HG03039 (cell line): ENCODE measurements around the gene IFFO2.

ENCODE experiments used
- ATAC-seq: cut with Tn5 transposase; IDR thresholded peaks from one replicate; pipeline ENCODE4 v1.9.1; 2021; ENCODE audit warnings: mild to moderate bottlenecking, moderate library complexity; ENCODE audit not compliant: unreplicated experiment

IFFO2 gene

DNA sequence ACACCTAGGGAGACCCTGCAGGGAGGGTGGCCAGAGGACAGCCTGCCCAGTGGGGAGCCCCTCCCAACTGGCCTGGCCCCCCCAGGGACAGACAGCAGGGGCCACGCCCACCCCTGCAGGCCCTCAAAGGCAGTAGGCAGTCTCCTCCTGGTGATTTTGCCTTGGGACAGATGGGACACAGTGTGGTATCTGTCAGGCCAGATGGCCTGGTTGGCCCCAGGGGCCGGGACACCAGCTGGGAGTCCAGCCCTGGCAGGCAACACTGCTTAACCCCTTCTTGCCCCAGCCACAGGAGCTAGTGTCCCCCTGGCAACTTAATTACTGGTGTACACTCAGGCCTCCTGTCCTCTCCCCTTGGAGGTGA is 17.8 kb downstream of the IFFO2 start:
- ATAC-seq: no peak

DNA sequence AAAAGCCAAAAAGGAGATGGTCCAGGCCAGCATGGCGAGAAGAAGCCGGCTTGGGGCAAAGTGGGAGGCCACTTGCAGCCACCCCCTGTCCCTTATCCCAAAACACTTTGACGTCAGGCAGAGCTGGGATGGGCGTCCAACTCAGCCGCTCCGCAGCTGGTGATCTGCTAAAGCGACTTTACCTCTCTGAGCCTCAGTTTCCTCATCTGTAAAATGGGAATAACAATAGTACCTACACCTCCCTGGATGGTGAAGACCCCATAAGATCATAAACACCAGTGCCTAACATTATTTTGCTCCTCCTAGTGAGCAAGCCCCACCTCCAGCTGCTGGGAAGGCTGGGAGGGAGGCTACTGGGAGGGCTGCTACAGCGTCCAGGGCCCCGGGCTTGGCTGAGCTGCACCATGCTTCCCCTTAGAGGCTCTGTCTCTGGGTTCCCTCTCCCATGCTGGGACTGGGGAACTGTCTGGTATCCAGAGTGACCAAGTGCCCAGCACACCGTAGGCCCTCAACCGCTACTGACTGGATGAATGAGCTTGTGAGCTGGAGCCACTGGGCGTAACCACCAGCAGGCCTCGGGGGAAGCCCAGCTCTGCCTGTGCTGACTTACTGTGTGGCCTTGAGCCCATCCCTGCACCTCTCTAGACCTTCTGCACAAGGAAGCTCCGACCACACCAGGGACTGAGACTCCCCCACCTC is 18.3 kb downstream of the IFFO2 start:
- no peak for ATAC-seq

DNA sequence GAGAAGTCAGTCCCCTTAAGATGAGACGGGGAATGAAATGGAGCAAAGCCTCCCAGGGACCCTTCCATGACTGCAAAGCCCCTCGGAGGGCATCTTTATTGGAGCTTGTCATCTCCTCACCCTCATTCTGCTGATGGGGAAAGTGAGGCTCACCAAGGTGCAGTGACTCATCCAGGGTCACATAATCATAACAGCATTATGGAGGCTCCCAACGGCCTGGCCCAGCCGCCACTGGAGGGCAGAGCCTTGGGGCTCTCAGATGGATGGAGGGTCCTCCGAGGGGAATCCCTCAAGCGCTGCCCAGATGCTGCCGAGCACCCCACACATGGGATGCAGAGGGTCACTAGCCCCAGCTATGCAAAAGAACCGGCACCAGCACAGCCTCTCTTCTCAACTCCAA is 18.9 kb downstream of the IFFO2 start:
- no peak for ATAC-seq

DNA sequence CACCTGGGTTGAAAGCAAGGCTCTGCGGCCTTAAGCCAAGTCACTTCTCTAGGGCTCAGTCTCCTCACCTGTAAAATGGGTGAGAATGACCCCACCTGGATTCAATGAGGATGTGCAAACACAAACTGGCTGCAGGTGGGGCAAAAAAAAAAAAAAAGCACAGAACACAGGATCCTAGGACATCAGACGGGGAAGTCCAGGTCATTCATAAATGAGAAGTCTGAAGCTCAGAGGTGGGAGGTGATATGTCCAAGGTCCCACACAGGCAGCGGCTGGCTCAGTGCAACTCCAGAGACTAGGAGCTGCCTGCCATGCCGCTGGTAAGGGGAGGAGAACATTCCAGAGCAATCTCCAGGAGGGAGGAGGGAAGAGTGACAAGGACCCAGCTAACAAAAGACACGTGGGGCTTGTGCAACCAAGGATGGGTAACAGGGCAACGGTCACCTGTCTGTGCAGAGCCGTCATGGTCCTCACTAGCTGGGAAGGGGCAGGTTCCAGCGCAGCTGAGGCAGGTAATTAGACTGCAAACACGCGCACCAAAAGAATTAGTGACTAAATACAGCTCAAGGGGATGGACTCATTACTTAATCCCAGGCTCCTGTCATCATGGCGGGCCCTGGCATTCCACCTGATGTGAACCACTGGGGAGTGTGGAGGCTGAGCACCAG is 19.5 kb downstream of the IFFO2 start:
- no peak for ATAC-seq

DNA sequence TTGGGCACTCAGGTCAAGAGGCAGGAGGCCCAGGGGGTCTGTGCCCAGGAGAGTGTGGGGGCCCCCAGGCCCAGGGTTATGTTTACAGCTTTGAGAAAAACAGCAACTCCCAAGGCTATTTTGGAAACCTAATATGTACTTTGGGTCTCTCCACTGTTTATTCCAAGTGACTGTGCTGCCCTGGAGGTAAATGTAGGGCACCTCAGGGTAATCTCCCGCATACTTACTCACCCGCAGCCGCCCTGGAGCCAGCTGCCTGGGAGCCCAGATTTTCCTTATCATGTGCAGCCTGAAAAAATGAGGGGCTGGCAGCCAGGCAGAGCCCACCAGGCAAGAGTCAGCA is 20.0 kb downstream of the IFFO2 start:
- no peak for ATAC-seq

DNA sequence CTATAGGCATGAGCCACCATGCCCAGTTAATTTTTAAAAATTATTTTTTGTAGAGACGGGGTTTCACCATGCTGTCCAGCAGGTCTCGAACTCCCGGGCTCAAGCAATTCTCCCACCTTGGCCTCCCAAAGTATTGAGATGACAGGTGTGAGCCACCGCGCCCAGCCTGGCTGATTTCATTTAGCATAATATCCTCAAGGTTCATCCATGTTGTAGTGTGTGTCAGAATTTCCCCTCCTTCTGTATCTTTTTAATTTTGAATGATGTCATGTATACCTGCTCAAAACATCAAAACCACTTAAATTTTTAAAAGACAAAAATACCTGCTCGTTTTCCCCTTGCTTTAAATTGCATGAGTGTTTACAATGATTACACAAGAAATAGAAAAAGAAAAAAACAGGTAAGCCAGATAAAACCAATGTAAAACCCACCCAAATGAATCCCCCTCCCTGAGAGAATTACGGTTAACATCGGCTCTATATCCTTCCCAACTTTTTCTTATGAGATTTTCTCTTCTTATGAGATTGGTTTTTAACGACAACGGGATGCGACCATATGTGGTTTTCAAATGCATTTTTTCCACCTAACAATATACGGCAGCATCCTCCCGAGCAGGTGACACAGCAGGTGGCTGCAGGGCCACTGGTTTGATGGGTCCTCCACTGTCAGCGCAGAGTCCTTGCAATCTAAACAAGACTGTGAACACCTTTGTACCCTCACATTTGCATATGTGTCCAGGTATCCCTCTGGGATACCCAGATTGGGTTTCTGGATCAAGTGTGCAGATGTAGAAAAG is 22.1 kb downstream of the IFFO2 start:
- no peak for ATAC-seq

DNA sequence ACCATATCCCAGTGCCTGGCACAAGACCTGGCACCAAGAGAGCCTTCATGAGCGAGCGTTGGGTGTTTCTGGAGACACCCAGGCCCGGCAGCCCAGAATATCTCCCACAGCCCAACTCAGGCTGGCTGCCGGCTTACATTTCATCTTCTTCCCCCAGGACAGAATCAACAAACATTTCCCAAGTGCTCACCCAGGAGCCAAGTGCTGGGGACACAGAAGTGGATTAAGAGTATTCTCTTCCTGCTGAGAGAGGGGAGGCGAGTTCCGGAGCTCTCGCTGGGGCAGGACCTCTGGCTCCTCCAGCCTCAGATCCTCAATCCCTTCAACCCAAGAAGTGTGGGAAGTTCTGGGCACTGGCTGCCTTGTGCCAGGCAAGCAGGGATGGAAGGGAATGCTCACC is 23.6 kb downstream of the IFFO2 start:
- no peak for ATAC-seq

DNA sequence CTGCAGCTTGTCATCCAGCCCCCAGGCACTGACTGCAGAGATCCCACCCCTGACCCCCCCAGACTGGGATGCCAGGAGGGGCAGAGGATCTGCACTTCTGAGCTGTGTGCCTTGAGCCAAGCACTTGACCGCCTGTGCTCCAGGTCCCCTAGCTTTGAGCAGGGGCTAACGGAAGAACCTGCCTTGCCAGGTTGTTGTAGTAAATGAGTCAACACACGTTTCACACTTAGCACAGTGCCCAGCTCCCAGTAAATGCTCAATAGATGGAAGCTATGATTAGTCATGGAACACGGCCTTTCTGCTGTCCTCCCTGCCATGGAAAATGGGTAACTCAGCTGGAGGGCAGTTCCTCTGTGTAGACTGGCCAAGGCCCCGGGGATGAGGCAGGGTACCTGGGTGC is 24.1 kb downstream of the IFFO2 start:
- no peak for ATAC-seq

DNA sequence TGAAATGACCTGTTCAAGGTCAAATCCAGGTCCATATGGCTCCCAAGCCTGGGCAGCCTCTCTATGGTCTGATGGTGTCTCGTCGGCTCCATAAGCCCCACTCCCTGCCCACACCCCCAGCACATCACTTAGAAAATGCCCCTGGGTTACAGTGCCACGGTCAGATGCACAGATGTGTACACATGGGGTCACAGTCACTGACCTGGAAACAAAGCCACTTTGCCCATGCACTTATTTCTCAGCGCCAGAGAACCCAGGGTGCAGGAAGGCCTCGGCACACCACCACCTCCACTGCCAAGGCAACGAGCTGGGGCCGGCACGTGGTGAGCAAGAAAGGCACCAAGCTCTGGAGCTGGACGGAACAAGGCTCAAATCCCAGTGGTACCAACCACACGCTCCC is 24.7 kb downstream of the IFFO2 start:
- ATAC-seq: no peak

DNA sequence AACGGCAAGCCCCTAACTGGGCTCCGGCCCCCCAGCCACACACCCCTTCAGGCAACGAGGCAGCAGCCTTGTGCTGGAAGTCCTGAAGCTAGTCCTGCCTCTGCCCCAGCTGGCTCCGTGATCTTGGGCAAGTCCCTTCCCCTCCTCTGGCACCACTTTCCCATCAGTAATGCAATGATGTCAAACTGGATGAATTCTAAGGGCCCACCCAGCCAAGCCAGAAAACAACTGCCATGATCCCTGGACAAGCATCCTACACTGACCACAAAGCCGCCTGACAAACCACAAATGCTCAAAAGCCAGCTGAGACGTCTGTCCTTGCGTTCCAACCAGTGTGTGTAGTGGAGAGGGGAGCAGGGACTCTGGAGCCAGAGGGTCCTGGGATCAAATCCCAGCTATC is 26.8 kb downstream of the IFFO2 start:
- ATAC-seq: no peak

DNA sequence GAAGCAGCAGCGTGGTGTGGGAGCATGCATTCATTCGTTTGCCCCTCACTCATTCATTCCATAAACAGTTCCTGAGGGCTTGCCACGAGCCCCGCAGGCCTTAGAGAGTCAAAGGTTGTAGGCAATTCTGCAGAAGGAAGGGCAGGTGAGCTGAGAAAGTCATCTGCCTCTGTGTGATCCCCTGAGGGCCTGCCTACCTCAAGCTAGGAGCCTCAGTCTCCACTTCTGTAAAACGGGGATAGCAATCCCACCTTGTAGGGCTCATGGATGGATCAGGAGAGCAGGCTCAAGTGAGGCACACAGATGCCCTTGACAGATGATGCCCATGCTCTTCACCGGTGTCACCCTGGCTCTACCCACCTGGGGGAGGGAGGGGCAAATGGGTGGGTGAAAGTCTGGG is 27.5 kb downstream of the IFFO2 start:
- no peak for ATAC-seq

DNA sequence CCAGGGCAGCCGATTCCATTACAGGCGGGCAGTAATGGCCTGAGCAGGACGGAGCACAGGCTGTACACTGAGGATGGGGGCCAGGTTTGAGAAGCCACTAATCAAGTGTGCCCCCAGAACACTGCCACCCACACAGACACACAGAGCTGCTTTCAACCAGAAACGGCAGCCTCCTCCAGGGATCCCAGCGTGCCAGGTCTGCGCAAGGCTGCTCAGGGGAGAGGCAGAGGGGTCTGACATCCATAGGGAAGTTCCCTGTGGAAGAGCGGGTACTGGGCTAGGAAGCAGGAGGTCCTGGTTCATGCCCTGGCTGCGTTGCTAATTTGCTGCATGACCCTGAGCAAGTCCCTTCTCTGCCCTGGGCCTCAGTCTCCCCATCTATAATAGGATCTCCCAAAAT is 28.1 kb downstream of the IFFO2 start:
- no peak for ATAC-seq

DNA sequence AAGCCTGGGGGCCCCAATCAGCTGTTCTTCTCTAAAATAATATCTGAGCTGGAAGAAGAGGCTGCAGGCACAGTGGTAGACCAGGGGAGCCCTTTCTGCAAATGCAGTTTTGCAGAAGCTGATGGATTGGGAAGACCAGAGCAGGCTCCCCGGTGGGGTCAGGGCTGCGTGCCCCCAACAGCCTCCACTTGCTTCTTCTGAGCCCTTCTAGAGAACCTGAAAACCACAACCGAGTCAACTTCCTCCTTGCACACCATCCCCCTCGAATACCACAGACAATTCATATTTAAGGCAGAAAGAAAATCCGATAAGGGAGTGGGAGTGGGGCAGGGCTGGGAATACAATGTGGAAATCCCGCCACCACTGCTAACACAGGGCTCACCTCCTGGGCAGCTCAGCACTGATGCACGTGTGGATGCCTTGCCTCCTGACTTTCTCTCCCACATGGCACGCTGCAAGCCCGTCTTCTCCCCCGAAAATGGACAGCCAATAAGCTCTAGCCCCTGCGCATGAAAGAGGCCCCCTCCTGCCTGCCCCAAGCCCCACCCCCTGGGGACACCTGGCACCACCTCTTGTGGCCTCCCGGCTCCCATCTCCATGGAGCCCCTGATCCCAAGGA is 28.7 kb downstream of the IFFO2 start:
- no peak for ATAC-seq

DNA sequence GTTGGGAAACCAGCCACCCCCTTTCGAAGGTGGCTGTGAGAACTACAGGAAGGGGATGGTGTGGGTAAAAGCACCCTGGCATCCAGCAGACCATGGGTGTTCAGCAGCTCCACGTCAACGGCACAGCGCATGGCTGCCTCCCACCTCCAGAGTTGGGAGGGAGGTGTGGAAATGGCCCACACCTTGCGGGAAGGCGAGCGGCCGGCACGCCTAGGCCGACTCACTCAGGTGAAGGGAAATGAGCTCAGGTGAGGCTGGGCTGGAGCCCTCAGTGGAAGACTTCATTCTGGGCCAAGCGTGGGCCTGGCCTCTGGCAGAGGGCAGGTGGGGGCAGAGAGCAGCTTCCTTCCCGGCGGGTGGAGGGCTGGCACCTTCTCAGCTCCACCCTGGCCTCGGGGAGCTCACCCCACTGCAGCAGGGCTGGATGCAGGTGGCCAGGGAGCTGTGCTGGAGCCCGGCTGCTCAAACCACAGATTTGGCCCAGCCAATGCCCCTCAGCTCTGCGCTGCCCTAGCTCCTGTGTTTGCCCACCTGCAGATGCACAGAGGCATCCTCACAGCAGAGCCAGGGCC is 29.3 kb downstream of the IFFO2 start:
- no peak for ATAC-seq

DNA sequence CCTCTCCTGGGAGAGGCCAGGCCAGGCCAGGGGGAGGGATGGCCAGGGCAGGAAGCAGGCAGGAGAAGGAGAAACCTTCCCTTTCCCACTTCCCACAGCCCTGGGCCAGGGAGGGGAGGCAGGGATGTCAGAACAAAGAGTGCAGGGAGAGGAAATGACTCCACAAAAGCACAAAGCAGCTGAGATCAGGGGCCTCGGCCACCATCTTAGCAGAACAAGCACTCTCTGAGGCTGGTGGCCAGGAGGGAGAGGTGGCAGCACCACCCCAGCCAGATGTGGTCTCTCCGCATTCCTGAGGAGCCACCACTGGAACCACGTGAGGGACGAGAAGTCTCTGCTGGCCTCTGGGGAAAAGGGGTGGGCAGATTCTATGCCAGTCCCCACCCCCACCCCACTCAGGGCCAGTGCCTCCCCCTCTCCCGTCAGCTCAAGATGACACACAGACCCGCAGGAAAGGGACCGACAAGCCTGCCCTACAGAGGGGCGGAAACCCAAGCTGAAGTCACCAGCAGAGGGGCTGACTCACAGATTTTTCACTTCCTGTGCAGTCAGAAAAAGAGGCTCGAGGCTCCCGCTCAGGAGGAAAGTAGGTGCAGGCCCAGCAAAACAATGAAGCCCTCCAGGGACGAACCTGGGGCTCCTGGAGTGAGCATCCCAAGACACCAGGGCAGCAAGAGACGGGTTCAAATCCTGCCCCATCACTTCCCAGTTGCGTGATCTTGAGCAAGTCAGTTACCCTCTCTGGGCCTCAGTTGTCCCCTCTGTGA is 30.0 kb downstream of the IFFO2 start:
- ATAC-seq: peak; percentile 51

DNA sequence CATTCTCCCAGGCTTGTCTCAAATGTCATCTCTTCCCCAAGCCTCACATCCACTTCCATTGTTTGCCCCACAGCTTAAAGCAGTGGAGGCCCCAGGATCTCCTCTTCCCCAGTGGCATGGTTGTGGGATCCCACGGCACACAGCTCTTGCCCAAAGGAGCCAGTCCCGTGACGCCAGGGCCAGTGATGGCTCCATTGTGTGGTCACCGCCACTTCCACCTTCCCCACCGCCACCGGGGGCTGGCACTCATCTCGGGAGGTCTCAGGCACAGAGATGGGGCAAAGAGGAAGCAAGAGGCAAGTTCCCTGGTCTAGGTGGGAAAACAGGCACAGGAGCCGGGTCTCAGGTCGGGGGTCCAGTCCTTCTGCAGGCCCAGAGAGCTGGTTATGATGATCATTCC is 31.2 kb downstream of the IFFO2 start:
- no peak for ATAC-seq

DNA sequence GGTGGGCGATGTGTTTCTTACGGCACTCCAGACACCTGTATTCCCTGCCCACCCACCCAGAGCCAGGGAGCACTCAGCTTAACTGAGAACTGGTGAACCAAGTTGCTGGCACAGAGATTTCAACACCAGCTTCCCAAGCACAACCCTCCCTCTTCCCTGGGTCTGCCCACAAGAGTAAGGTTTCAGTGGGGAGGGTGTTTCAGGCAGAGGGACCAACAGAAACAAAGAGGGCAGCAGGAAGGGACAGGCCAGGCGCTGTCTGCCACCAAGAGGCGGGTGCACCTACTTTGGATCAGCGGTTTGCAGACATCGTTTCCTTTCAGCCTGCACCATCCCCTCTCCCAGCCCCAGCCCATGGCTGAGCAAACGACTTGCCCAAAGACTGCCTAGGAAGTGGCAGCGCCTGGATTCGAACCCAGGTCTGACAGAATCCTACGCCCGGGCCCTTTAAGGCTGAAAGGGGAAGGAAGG is 32.2 kb downstream of the IFFO2 start:
- ATAC-seq: no peak

DNA sequence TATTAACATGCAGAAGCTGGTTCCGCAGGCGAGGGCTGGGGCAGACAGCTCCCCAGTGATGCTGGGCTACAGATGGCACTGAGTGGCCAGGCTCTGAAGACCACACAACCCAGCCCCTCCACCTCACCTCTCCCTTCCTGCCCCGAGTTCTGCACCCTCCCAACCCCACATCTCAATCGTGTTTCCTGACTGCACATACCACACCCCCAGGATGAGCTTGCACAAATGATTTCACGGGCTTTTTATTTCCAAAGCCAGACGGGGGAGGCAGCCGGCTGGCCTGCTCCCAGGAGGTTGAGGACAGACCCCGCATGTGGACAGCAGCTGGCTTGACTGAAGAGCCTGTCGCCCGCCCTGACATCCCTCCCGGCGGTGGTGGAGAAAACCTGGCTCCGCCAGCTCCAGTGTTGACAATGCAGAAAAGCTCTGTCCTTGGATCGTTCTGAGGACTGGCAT is 32.7 kb downstream of the IFFO2 start:
- ATAC-seq: no peak

DNA sequence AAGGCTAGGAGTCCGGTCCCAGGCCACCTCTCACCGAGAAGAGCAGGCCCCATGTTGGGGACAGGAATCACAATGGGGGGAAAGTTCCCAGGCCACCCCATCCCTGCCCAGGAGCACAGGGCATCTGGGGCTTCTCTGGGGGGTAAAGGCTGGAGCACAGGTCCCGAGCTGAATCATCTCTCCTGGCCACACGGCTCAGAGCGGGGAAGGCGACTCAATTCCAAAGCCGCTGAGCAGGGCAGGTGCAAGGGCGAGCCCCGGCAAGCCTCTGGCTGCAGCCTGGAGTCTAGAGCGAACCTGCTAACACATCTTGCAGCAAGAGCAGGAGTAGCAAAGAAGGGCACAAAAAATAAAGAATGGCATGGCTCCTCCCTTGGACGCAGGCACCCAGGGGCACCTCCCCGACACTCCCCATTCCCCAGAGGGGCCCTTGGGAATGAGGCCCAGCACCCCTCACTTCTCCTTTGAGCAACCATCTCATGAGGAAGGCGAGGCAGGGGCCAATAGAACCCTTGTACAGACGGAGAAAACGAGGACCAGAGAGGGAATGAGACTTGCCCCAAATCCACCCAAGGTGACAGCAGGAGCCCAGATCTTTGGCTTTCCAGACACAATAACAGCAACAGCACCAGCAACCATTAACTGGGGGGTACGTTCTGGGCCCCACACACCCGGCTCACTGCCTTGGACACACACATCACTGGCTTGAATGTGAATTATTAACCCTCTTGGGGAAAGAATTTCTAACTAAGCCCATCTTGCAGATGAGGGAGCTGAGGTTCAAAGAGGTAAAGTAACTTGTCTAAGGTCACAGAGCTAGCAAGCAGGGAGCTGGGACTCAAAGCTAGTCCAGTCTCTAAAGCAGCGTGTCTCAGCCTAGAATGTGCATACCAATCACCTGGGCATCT is 33.4 kb downstream of the IFFO2 start:
- ATAC-seq: no peak
